Retina (tissue), 1 donor: ENCODE results near the gene RNF220.
"Not testable (repeated sequence)": the region's sequence is repeated elsewhere in the genome, so short reads cannot be mapped to it uniquely, and the experiment has no call there.

Experiments used
- DNase-seq: peaks from one replicate; pipeline ENCODE4 v3.0.0-alpha.2; 2016

Gene RNF220

DNA sequence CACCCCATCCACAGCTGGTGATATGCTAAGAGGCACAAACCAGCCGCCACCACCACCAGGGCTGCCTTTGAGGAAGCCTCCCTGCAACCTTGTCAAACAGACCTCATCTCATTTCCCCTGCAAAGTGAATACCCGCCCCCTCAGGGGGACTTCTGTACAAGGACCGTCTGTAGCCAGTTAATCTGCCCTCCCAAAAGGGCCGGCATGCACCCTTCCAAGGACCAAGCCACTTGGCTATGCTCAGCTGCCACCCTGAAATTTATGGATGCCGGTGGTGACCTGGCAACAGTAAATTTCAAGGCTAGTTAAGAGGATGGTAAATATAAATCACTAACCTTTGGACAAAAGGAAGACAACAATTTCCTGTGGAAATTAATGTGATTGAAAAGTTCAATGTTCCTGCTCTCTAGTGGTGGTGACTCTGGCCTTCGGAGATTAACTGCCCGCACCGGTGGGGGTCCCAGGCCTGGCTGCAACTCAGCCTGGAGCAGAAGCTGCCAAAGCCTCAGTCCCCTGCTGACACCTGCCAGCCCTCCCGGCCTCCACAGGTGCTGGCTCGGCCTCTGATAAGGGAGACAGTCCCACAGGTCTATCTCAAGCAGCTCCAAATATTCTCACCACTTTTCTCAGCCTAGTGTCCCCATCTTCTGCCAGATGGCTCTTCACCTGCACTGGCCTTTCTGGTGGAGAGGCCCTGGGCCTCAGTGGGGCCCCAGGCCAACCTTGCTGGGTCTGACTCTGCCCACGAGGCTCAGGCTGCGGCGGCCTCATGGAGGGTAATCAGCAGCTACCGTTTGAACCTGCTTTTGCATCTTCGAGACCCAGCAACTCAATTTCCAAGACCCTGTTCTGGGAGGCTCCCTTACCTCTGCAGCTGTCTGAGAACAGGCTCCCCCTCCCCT is 257.0 kb downstream of the RNF220 start:
- DNase-seq = no peak

DNA sequence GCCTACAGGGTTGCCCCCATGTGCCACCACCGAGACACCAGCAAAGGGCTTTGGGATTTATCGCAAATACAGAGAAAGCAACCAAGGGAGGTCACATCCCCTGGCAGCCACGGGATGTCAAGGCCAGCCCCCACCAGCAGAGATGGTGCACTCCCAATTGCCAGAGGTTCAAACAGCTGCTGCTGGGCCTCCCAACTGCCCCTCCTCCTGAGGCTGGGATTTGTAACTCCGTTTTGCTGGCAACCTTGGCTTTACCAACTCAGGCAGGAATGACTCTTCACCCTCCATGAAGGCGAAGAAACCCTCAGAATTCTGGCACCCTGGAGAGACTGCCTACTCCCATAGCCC is 257.6 kb downstream of the RNF220 start:
- no peak for DNase-seq

DNA sequence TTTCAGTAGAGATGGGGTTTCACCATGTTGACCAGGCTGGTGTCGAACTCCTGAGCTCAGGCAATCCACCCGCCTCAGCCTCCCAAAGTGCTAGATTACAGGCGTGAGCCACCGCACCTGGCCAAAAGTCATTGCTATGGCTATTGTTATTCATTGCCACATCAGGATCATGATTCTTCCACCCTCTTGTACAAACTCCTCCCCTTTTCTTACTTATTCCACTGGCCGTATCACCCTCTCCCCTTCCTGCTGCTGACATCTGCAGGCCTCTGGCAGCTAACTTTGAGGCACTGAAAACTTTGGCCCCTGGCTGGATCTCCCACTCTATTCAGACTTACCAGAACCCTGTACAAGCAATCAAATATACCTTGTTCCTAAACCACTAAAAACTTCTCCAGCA is 258.4 kb downstream of the RNF220 start:
- no peak for DNase-seq

DNA sequence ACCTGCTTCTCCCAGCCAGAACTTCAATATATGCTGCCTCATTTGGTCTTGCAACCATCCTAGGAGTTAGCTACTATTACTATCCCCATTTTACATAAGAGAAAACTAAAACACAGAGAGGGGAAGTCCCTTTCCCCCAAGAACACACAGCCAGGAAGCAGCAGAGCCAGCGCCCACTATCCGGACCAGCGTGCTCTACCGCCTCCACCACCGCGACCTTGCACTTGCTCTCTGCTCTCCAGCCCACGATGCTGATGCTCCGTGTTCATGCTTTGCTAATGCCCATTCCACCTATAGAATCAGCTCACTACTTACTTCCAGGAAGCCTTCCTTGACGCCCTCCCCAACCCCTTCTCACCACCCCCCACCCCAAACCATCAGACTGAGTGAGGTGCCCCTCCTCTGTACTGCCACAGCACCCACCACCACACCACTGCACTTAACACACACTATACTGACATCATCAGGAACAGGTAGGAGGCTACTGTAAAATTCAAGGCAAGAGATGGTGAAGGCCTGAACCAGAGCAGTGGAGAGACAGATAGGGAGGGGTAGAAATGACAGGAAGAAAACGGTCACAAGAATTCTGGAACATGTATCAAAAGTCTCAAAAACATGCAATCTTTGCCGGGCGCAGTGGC is 259.8 kb downstream of the RNF220 start:
- no peak for DNase-seq

DNA sequence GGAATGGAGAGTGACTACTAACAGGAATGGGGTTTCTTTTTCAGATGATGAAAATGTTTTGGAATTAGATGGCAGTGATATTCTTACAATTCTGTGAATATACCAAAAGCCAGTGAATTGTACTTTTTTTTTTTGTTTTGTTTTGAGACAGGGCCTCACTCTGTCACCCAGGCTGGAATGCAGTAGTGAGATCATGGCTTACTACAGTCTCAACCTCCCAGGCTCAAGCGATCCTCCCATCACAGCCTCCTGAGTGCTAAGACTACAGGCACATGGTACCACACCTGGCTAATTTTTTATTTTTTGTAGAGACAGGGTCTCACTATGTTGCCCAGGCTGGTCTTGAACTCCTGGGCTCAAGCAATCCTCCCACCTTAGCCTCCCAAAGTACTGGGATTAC is 261.7 kb downstream of the RNF220 start:
- DNase-seq = not testable (repeated sequence)

DNA sequence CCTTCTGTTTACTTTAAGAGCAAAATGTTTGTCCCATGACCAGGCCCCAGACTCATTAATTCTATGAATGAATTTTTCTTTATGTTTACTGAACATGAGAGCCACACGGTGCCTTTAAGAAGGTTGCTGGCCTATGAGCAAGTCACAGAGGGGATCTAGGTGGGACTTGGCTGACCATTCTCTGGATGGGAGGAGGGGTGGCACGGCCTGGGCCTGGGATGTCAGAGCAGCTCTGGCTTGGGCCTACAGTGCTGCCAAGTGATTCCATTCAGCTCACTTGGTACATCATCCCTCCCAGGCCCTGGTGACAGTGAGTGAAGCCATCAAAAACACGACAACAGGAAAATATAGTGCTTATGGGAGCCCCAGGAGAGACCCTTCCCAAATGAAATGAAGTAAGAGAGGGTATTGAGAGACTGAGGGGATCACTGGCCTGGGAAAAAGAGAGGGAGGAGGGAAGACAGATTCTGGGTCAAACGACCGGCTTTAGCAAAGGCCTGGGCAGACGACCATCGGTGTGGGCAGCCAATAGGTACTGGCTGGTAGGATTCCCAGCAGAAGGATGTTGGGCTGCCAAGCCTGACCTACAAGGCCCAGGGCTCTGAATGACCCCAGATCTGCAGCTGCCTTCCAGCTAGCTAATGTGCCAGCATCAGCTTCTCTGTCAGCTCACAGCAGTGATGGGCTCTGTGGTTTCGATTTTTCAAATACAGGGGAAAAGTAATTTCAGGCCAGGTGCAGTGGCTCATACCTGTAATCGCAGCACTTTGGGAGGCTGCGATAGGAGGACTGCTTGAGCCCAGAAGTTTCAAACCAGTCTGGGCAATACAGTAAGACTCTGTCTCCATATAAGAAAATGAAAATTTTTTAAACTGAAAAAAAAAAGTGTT is 265.9 kb downstream of the RNF220 start:
- DNase-seq = no peak

DNA sequence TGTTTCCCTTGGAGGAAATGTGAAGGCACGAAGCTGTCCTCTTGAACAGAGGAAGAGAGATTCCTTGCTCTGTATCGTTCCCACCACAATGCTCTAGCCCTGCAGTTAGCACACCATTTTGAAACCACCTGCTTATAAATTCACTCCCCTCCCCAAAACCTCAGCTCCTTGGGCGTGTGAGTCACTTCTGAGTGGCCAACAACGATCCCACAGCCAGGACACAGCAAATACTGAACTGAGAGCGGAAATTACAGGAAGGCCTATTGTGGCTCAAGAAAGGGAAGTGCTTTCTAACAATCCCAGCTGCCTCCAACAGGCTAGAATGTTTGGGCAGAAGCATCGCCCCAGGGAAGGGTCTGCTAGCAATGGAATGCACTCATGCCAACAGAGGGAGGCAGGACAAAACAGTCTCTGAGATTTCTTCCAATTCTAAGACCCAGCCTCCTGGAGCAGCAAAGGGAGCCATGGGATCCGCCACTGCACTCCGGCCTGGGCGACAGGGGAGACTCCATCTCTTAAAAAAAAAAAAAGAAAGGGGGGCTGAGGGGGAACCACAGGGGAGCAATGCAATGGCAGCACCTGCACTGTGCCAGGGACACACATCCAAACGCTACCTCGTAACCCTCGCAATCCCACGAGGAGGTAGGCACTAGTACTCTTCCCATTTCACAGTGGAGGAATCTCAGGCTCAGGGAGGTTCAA is 267.4 kb downstream of the RNF220 start:
- DNase-seq = no peak

DNA sequence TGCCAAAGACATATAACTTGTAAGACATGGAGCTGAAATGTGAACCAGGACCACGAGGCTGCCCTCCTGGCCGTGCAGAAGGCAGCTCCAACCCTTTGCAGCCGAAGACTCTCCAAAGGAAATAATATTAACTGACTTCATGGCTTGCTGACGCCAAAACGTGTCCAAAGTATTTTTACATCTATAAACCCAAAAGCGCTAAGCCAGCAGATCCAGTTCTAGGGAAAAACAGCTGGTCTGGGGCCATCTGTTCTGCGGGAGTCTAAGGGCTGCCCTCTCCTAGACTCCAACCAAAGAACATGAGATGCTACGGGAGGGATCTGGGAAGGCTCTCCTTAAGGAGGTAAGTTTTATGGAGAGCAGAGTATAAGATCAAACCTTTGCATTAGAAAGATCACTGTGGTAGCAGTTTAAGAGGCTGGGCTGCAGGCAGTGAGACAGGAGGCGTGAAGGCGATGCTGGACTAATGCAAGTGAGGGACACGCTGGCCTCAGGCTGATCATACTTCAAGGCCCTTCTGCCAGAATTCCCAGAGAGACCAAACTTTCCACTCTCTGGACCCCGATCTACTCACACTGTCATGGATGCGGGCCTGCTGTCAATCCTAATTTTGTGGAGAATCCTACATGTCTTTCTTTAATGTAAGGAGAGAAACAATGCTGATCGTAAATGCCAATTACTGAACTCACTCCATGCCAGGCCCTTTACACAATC is 268.1 kb downstream of the RNF220 start:
- no peak for DNase-seq

DNA sequence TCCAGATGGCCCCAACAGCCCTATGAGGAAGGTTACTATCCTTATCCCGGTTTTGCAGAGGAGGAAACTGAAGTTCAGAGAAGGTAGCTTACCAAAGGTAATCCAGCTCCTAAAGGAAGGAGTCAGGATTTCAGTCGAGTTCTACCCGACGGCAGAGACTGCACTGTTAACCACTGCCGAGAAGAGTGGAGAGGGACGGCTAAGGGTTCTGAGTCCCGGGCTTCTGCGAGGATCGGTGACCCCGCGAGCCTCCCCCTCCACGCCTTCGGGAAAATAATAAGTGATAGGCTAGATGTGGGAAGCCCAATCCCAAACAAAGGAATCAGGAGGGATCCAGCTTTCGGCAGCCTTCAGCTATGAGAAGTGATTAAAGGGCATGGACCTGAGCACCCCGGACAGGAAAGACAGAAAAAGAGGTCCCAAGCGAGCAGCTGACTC is 268.6 kb downstream of the RNF220 start:
- no peak for DNase-seq

DNA sequence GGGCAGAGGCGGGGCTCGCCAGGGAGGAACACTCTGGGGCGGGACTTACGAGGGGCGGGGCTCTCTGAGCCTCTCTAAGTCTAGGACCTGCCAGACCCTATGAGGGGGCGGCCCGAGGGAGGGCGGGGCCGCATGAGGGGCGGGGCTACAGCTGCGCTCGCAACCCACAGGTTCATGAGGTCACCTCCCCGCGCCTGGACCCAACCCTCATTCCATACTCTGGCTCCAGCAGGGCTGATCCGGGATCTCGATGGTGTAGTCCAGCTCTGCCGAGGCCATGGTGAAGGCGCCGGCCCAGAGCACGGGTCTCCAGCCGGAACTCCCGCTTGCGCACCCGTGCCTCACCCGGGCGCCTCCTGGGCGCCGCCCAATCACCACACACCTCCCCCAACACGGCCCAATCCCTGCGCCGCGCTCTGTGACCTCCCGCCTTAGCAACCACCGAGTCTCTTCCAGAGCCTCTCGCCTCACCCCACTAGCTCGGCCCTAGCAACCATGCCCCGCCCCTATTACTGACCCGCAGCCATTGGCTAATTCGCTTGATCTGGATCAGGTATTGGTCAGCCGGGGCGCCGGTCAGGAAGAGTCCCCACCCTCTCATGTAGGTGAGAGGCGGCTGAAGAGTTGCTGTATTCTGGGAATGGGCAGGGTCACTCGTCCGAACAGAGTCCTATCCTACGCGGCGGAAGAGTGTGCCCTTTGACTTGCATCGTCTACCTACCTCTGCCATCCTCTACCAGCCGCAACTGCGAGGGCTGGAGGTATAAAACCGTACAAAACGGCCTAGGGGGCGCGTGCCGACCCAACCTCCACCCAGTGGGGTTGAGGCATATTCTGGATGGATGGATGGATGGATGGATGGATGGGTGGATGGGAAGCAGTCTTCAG is 269.3 kb downstream of the RNF220 start, which contains the start of the genes ARMH1 and TMEM53:
Gene ARMH1 (plus strand): TSS at position 602 of the 888 bp plus-strand sequence. CDS start 14,984 bp downstream, outside the sequence.
Gene TMEM53 (minus strand): TSS at position 369 of the 888 bp plus-strand sequence. CDS start 90 bp downstream, at position 279.
- peak; percentile 100 for DNase-seq

DNA sequence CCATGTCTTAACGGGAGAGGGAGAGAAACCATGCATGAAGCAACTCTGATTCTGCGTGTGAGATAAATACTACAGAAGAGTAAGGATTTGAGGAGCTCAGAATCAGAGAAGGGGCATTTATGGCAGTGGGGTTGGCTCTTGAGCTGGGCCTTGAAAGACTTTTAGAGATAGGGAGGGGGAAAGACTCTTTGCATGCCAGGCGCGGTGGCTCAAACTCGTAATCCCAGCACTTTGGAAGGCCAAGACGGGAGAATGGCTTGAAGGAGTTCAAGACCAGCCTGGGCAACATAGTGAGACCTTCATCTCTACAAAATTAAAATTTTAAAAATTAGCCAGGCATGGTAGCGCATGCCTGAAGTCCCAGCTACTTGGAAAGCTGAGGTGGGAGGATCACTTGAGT is 270.1 kb downstream of the RNF220 start:
- DNase-seq = no peak

DNA sequence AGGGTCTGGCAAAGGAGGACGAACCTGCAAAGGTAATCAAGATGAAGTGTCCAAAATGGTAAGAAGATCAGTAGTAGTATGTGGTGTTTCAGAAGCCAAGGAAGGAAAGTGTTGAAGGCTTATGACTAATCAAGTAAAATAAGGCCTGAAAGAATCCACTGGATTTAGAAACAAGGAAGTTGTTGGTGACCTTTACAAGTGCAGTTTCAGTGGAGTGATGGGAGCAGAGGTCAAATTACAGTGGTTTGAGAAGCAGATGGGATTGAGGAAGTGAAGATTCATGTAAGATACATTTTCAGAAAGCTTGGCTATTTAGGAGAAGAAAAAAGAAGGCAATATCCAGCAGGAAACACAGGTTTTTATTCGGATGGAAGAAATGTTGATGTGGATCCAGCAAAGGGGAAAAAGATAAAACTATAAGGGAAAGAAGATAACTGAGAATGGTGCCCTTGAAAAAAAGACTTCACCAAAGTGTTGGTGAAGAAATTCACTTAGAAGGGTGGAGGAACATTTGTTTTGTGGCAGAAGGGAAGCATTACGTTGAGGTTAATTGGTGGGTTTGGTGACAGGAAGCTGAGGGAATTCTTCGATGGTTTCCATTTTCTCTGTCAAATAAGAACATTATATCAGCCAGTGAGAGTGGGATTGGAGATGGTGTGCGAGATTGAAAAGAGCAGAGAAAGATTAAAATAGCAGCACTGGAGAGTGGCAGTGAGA is 271.6 kb downstream of the RNF220 start:
- DNase-seq = no peak

DNA sequence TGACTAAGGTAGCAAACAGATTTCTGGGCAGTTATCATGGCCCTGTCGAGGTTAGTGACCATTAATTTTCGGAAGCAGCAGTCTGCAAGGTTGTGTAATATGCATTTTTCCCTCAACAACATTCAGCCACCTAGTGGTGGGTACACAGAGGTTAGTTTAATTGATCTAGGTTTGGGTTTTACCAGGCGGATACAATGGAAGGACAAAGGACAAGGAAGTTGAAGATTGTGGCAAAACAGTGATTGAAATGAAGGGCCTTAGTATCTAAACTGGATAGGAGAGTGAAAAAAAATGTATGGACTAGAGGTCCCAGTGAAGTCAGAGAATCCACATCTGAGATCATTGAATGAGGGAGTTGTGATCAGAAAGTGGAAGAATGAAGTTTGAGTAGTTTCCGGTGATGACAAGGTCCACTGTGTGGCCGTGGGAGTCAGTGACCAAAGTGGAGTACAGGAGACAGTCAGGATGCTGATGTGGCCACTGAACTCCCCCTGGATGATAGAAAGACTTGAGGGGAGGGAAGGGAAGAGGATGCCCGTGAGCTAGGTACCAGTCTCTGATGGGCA is 272.2 kb downstream of the RNF220 start:
- no peak for DNase-seq

DNA sequence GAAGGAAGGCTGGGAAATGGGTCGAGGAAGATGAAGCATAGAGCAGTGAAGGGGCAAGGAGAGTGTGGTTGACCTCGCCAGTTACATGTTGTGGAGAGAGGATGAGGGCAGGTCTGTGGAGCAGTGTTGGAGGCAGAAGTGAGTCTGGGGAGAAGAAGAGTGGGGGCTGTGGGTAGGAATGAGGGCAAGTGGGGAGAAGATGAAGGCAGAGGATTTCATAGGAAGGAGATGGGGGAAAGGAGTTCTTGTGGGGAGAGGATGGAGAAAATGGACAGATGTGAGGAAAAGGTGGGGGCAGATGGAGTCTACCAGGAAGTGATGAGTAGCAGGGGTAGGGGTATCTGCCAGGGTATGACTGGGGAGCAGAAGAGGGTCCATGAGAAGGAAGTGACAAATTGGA is 273.1 kb downstream of the RNF220 start:
- DNase-seq = no peak

DNA sequence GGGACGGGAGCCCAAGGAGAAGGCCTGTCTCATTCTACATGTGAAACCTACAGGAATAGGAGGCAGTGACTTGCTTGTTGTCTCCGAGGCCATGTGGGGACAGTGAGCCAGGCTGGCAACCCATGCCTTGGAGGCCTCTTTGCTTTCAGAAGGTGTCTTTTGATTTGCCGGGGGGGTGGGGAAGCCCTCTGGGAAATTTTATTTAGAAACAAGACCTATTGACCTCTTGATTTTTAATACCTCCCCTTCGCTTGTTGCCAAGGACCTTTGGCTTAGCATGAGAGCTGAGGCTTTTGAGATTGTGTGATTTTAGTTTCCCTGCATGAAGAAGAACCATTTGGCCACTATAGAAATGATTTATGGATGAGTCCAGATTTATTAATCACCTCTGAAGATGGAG is 273.6 kb downstream of the RNF220 start:
- DNase-seq = no peak

DNA sequence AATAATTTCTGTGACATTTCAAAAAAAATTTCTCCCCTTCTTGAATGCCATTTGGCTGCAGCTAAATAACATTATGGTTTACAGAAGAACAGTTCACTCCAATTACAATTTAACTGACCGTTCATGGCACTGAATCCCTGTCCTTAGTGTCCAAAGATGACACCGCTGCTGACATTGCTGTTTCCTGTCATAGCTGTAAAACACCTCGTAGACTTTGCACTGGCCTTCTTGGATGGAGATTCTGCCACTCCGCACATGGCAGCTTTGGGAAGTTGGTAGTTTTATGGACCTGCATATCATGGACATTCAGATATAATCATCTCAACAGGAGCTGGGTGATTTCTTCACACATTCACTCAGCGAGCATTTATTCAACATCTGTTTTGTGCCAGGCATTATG is 274.4 kb downstream of the RNF220 start:
- no peak for DNase-seq

DNA sequence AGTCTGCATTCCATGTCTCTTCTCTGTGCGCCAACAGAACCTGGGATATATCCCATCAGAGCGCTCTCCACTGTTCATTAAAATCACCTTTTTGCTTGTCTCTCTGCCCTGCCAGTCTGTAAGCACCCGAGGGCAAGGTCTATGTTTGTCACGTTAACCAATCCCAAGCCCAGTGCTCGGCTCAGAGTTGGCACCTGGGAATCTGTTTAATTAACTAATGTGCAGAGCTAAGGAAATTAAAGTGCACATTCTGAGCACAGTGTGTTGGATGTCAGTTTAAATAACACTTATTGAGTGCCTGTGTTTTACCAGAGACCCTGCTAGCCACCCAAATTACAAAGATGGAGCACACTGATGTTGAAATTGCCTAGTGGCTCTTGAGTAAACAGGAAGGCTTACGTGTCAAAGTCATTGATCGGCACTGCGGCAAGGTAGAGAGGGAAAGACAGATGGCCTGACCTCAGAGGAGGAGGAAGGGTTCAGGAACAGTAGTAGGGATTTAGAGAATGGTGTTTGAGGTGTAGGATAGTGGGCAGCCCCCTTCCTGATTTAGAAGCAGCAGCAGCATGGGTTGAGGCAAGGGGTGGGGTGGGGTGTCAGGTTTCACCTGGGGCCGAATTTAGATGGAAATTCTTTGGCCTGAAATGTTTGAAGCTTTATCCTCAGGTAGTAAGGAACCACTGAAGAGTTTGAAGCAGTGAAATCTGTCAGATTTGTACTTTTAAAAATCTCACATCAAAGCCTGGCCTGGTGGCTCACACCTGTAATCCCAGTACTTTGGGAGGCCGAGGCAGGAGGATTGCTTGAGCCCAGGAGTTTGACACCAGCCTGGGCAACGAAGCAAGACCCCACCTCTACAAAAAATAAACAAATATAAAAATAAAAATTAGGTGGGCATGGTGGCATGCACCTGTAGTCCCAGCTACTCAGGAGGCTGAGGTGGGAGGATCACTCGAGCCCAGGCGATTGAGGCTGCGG is 277.1 kb downstream of the RNF220 start:
- DNase-seq = no peak

DNA sequence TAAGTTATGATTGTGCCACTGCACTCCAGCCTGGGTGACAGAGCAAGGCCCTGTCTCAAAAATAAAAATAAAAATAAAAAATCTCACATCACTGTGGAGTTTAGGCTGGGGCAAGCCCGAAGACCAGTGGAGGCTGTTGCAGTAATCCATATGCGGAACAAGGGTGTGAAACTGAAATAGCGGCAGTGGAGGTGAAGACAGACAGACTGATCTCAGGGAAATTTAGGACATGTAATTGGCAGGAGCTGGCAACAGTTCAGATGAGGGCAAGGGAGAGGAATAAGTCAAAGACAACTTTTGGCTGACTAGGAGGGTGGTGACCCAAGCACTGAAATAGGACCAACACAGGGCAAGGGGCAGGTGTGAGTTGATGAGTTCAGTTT is 277.8 kb downstream of the RNF220 start:
- DNase-seq = no peak
